NCI-H524 (cell line): ENCODE results near the gene MYO7B.
"Not testable (repeated sequence)": the region's sequence is repeated elsewhere in the genome, so short reads cannot be mapped to it uniquely, and the experiment has no call there.

Experiments
- DNase-seq, 2 experiments: peaks; one replicate each; lab custom pipeline; 2025; lab: John Stamatoyannopoulos, UW

The MYO7B gene

GRCh38 chr2:127552336-127552735 lies 16.9 kb downstream of the MYO7B start:
- DNase-seq: no peak

DNA sequence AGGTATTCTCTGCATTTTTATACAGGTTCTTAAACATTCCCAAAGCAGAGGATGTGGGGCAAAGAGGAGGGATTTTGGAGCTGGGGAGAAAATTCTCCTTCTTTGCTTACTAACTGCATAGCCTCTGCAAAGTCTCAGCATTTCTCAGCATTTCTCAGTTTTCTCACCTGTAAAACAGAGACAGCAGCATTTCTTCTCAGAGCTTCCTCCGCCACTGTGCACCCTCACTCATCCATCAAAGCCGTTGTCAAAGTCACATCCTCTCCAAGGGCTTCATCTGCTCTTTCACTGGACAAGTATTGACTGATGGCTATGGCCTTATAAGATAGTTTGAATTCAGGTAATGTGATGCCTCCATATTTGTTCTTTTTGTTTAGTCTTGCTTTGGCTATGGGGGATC lies 17.4 kb downstream of the MYO7B start:
- no peak for DNase-seq

GRCh38 chr2:127558911-127559310 lies 23.4 kb downstream of the MYO7B start:
- no peak for DNase-seq

GRCh38 chr2:127559454-127559853 lies 24.0 kb downstream of the MYO7B start:
- no peak for DNase-seq

DNA sequence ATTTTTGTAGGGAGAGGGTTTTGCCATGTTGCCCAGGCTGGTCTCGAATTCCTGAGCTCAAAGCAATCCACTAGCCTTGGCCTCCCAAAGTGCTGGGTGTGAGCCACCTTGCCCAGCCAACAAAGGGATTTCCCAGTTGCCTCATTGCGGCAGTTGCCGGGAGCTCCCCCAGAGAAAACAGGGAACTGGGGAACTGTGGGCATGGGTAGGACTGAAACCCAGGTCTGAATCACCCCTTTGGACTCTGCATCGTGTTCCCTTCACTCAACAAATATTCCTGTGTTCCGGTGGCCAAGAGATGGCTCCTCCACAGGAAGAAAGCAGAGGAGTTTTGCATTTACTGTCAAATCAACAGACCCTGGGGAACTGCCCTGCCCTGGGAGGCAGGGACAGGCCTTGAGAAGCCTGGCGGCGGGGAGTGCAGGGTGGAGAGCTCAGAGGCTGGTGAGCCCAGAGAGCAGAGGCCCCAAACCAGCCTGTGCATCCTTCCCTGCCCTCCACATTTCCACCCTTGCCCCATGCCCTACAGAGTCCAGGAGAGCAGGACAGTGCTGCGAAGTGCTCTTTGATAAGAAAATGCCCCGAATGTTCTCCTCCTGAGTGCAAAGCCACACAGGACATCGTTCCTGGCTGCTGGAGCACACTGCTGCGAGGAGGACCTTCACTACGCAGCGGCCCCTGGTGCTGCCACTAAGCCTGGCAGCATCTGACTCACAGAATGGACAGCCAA lies 24.9 kb downstream of the MYO7B start:
- no peak for DNase-seq

GRCh38 chr2:127560931-127561280 lies 25.4 kb downstream of the MYO7B start:
- no peak for DNase-seq

DNA sequence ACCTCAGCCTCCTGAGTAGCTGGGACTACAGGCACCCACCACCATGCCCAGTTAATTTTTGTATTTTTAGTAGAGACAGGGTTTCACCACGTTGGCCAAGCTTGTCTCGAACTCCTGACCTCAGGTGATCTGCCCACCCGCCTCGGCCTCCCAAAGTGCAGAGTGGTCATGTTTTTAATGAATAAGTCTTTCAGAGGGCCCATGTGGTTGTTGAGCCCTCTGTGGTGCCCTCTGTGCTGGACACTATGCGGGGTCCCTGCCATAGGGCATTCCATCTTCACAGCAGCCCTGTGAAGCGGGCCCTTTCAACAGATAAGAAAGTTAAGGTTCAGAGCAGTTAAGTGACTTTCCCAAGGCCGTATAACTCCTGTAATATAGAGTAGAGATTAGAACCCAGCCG lies 25.9 kb downstream of the MYO7B start:
- no peak for DNase-seq

DNA sequence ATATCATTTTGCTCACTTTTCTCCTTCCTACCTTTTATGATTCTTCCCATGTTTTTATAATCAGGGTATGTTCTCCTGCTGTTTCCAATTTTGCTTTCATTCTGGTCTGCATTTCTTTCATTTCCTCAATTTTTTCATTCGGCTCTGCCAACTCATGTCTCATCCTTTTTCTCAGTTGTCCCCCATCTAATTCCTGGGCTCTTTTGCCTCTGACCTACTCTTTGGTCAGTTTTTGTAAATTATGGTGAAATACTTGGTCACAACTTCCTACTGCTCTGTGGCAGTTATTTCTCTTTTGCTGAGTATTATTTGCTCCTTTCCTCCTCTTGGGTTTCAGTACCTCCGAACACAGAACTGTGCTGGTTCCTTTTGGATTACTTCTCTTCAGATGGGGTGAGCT lies 27.5 kb downstream of the MYO7B start:
- DNase-seq: no peak

DNA sequence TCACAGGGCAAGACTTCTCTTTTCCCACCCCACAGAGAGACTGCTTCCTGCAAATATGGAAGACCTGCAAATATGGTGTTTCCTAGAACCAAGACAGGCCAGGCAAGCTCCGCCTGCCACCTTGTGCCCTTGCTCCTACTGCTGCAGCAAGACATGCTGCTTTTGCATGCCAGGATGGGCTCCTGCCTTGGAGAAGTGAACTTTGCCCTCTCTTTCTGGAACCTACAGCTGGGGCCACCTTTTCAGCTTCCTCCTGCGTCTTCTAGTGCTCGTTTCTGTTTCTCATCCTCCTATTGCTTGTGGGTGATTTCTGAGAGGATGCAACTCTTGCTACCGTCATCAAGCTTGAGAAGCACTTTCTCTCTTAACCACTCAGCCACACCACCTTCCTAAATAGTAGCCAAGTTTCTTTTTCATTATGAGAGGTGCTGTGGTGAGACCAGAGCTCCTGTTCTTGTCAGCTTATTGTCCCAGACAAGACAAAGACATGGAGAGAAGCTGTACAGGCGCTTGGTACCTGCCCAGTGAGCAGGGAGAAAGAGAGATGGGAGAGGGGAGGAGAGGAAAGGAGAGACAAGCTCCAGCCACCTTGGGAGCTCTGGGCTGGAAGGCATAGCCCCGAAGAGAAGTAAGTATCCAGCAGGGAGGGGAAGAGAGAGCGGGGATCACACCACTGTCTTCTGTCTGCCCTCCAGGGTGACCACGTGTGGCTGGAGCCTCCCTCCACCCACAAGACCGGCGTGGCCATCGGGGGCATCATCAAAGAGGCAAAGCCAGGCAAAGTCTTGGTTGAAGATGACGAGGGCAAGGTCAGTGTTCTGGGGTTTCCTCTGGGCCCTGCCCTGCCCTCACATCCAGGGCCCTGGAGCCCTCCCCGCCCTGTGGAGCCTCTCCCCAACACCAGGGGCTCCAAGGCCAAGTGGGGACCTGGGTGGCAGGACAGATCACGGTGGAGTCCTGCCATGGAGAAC lies 28.3 kb downstream of the MYO7B start:
- DNase-seq: no peak

DNA sequence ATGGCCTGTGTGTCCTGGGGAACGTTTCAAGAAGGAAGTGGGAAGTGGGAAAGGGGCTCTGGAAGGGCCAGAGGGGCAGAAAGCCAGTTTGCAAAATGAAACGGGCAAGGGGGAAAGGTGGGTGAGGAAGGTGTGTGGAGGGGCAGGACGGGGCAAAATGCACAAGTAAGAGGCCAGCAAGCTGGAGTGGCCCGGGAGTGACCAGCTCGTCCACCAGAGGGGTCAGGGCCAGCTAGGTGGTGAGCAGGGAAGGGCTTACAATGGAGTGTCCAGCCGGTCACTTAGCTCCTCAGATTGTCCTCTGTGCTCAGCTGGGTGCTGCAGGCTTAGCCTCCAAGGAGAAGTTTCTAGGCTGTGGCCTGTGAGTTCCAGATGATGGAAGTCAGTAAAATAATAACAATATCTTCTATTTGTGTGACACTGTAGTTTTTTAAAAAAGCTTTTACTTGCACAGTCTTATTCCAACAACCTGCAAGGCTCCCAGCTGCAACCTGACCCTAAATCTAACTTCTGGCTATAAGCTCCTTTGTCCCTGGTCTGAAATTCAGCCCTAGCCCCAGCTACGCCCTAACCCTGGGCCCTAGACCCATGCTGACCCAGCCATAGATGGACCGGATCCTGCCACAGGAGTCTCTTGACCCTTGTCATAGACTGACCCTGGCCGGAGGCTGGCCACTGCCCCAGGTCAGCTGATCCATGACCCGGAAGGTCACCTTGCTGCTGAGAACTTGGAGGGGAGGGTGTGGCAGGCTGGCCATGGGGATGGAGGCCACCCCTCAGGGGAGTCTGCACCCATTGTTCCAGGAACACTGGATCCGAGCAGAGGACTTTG lies 29.2 kb downstream of the MYO7B start:
- no peak for DNase-seq

- DNase-seq: no peak
Observed at GRCh38 chr2:127565261-127566138, 30.0 kb downstream of the MYO7B start.

- no peak for DNase-seq
Observed at GRCh38 chr2:127566139-127566417, 30.6 kb downstream of the MYO7B start.

DNA sequence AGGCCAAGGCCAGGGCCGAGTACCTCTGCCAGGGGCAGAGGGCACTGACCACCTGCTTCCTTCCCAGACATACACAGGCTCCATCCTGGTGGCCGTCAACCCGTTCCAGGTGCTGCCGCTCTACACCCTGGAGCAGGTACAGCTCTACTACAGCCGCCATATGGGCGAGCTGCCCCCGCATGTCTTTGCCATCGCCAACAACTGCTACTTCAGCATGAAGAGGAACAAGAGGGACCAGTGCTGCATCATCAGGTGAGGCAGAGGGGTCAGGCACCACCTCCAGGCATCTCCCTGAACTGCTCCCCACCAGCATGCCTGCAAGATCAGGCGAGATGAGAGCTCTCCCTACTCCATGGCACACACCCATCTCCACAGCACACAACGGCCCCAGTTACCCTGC lies 31.1 kb downstream of the MYO7B start:
- no peak for DNase-seq

DNA sequence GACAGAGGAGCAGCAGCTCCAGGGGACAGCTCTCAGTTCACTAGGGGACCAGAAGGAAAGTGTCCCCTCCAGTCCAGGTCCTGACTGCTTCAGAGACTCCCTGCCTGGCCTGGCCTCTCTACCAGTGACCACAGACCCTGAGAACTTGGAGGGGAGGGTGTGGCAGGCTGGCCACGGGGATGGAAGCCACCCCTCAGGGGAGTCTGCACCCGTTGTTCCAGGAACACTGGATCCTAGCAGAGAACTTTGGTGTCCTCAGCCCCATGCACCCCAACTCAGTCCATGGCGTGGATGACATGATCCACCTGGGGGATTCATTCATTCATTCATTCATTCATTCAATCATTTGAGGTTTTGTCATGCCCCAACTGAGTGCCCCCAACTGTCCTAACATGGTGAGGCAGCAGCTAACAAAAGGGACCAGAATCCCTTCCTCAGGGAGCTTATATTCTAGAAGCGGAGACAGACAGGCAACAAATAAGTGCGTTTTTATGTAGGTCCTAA lies 31.9 kb downstream of the MYO7B start:
- no peak for DNase-seq

DNA sequence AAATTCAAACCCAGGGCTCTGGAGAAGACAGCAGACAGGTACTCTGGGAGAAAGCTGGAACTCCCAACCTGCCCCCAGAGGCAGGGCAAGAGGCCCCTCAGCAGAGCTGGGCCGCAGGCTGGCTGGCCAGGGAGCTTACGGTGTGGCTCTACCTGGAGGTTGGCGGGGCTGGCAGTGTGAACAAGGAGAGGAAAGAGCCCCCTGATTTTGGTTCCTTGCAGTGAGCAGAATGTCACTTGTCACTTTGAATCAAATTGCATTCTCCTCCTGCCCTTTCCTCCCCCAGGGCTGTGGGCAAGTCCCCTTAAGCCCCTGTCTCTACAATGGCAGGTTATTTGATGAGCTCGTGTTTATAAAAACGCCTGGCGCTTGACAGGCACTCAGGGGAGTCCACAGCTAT lies 32.6 kb downstream of the MYO7B start:
- DNase-seq: no peak

GRCh38 chr2:127569666-127570065 lies 34.2 kb downstream of the MYO7B start:
- DNase-seq: no peak

DNA sequence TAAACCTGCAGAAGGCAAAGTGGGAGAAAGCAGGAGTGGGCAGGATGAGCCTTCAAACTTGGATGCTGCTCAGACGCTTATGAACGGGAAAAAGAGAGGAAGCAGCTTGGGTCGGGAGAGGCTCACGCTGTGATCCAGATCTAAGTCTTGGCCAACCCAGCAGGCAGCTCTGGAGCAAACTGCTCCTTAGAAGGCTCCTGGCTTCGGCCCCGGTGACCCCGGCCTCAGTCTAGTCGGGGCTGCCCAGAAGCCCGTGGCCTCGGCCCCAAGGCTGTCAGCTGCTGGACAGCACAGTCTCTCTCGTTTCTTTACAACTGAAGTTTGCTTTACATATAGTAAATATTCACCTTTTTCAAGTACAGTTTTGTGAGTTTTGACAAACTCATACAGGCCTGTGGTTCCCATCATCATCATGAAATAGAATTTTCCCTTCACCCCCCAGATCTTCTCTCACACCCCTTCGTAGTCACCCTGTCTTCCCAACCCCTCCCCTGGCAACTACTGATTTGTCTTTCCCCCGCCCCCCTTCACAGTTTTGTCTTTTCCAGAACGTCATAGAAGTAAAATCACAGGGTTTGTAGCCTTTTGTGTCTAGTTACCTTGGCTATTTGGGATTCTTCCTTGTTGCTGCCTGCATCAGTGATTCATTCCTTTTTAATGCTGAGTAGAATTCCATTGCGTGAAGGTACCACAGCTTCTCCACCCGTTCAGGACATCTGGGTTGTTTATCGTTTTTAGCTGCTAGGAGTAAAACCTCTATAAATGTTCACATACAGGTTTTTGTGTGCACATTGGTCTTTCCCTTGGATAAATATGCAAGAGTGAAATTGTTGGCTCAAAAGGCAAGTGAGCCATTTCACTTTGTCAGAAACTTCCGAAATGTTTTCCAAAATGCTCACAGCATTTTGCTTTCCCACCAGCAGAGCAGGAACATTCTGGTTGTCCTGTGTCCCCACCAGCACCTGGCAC lies 35.1 kb downstream of the MYO7B start:
- DNase-seq: no peak

DNA sequence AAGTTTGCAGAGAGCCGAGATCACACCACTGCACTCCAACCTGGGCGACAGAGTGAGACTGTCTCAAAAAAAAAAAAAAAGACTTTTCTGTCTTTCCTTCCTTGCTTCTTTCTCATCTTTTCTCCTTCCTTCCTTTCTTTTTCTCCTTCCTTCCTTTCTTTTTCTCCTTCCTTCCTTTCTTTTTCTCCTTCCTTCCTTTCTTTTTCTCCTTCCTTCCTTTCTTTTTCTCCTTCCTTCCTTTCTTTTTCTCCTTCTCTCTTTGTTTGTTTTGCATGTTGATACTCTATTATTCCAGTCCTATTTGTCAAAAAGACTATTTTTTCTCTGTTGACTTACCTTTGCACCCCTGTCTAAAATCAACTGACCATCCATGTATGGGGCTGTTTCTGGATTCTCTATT lies 36.9 kb downstream of the MYO7B start:
- DNase-seq: not testable (repeated sequence)

DNA sequence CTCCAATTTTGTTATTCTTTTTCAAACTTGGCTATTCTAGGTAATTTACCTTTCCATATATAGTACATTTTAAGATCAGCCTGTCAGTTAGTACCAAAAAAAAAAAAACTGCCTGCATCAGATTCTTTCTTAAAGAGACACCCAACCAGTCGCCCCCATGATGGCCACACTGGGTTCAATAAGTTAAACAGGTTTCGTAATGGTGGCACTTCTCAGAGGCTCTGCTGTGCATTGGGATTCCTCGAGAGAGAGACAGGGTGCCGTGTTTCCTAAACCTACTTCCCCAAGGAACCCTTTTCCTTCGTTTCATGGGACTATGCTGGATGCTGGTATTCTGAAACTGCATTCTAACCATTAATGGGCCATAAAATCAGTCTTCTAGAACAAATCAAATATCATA lies 37.4 kb downstream of the MYO7B start:
- no peak for DNase-seq

DNA sequence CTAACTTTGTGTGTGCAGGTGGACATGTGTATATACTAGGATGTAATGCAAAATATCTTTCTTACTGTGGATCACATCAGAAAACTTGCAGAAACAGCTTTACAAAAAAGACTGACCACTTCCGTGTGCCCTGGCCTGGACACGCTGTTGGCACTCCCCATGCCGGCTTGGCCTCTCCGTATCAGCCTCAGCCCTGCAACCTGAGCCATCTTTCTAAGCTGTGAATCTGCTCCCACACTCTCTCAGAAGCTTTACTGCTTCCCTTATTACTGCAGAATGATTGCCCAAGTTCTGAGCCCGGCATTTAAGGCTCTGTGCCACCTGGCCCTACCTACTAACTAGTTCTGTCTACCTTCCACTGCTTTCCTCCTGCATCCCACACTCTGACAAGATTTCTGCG lies 37.8 kb downstream of the MYO7B start:
- no peak for DNase-seq
